A673 (cell line): ENCODE results near the gene N4BP3. TPM values are rescaled to one million over a fixed set of nuclear protein-coding genes. Genes with fewer than 3 reads are reported as not detected.

ENCODE experiments used
- BruUV-seq: library from RNA; stranded (reverse); fragments of 400-500 nt; replicated peaks from 2 replicates; lab custom pipeline; 2021; lab: Mats Ljungman, UMichigan
- CTCF ChIA-PET: fragments of 300-600 bp; sonication (Branson Sonifier 250); formaldehyde crosslinking; loops from one replicate; lab custom pipeline; 2022; ENCODE audit warnings: antibody characterized with exemption; lab: Charles Lee
- POLR2A ChIA-PET: fragments of 300-600 bp; sonication (Branson Sonifier 250); formaldehyde crosslinking; loops from one replicate; lab custom pipeline; 2022; ENCODE audit warnings: antibody characterized with exemption; ENCODE audit not compliant: low non-redundant PET; lab: Charles Lee
- DNase-seq: peaks from one replicate; pipeline ENCODE4 v3.0.0-alpha.2; 2015; ENCODE audit warnings: low spot score
- H3K27ac ChIP-seq: fragments of 200-600 bp; sonication (generic); 2 replicates; pipeline ENCODE4 v1.5.1; 2016; ENCODE audit warnings: mixed run types, low read depth, mild to moderate bottlenecking, mixed read lengths, antibody characterized with exemption, low read length; ENCODE audit not compliant: poor library complexity, severe bottlenecking
- H3K27me3 ChIP-seq: fragments of 200-600 bp; sonication (generic); replicated peaks from 2 replicates; pipeline ENCODE4 v1.6.1; 2017; ENCODE audit warnings: mixed run types, low read depth, mild to moderate bottlenecking, mixed read lengths, antibody characterized with exemption, low read length; ENCODE audit not compliant: insufficient read depth, poor library complexity
- H3K36me3 ChIP-seq: fragments of 200-600 bp; sonication (generic); 2 replicates; pipeline ENCODE4 v1.6.1; 2016; ENCODE audit warnings: mixed run types, mild to moderate bottlenecking, mixed read lengths, antibody characterized with exemption, low read length; ENCODE audit not compliant: insufficient read depth, poor library complexity, severe bottlenecking
- H3K4me1 ChIP-seq: fragments of 200-600 bp; sonication (generic); 2 replicates; pipeline ENCODE4 v1.6.1; 2017; ENCODE audit warnings: mixed run types, mild to moderate bottlenecking, mixed read lengths, antibody characterized with exemption, low read length; ENCODE audit not compliant: insufficient read depth, poor library complexity, severe bottlenecking
- H3K4me3 ChIP-seq: fragments of 200-600 bp; sonication (generic); 2 replicates; pipeline ENCODE4 v1.5.1; 2016; ENCODE audit warnings: low read depth, mixed run types, mild to moderate bottlenecking, mixed read lengths, low read length; ENCODE audit not compliant: poor library complexity, severe bottlenecking
- H3K9me3 ChIP-seq: fragments of 200-600 bp; sonication (generic); 2 replicates; pipeline ENCODE4 v1.6.1; 2016; ENCODE audit warnings: mixed run types, low read depth, mild to moderate bottlenecking, mixed read lengths, antibody characterized with exemption, low read length; ENCODE audit not compliant: poor library complexity, severe bottlenecking
- EZH2 ChIP-seq: fragments of 200-600 bp; sonication (generic); IDR thresholded peaks from 2 replicates; pipeline ENCODE4 v1.6.1; 2017; ENCODE audit warnings: borderline replicate concordance, low read depth, mild to moderate bottlenecking, mixed read lengths, antibody characterized with exemption, low read length; ENCODE audit not compliant: poor library complexity, severe bottlenecking
- intact Hi-C: fragments of 100-400 bp; cut with micrococcal nuclease; formaldehyde crosslinking; loops from one replicate; pipeline ENCODE4 v1.10.0; 2022; ENCODE audit not compliant: unreplicated experiment
- total RNA-seq: library from RNA; stranded (reverse); gene quantifications from 2 replicates; pipeline ENCODE4 v1.2.3, GENCODE V29; 2021
- TF ChIP-seq, protein P1 (sequence below): fragments of 300-800, 200-600 bp; sonication (generic); conservative IDR thresholded peaks from 2 replicates; pipeline ENCODE4 v1.5.1; 2017; ENCODE audit warnings: low read depth, mild to moderate bottlenecking, antibody characterized with exemption, low read length, moderate library complexity, mixed read lengths

The N4BP3 gene
- total RNA-seq, 1 experiment from 2014 or later: 0.73 TPM

DNA sequence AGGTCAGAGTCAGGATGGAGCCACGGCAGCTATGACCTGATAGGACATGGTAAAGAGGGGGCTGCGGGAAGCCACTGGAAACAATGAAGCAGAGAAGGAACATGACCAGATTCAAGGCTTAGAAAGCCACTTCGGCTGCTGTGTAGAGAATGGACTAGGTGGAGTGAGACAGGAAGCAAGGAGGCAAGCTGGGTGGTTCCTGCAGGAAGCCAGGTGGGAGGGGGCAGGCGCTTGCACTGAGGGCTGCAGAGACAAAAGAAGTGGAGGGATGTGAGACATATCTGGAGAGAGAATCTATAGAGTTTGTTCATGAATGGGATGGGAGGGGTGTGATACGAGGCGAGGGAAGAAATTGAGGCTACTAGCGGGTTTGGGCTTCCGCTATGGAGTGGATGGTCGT, 19.0 kb upstream of the N4BP3 start:
- Histone ChIP-seq H3K27me3 (no peaks in the 10 kb centered on the region), H3K36me3 (no peaks in the 10 kb centered on the region), H3K4me1 (no peaks in the 10 kb centered on the region), H3K27ac (no peak overlapping the region), H3K4me3 (no peak overlapping the region), H3K9me3 (no peaks in the 10 kb centered on the region)
- ChIA-PET POLR2A (no interaction called here), CTCF (no interaction called here)
- intact Hi-C loops: no loop called here
- BruUV-seq: no TSS peak
- no peak for DNase-seq
- TF ChIP-seq, protein P1, sequence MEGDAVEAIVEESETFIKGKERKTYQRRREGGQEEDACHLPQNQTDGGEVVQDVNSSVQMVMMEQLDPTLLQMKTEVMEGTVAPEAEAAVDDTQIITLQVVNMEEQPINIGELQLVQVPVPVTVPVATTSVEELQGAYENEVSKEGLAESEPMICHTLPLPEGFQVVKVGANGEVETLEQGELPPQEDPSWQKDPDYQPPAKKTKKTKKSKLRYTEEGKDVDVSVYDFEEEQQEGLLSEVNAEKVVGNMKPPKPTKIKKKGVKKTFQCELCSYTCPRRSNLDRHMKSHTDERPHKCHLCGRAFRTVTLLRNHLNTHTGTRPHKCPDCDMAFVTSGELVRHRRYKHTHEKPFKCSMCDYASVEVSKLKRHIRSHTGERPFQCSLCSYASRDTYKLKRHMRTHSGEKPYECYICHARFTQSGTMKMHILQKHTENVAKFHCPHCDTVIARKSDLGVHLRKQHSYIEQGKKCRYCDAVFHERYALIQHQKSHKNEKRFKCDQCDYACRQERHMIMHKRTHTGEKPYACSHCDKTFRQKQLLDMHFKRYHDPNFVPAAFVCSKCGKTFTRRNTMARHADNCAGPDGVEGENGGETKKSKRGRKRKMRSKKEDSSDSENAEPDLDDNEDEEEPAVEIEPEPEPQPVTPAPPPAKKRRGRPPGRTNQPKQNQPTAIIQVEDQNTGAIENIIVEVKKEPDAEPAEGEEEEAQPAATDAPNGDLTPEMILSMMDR: no peak
- no peak for TF ChIP-seq EZH2

DNA sequence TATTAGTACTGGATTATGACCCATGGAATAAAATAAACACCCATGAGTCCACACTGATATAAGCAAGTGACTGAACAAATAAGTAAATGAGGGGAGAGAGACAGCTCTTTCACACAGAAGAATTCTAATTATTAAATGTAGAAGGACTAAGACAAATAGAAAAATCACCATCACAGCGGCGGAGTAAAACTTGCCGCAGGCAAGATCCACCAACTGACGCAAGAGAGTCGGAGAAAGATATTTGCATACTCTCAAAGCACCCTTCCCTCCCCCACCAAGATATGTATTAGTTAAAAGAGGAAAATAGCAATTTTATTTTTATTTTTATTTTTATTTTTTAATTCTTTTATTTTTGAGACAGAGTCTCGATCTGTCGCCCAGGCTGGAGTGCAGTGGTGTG, 14.6 kb upstream of the N4BP3 start:
- intact Hi-C loops: no loop called here
- Histone ChIP-seq H3K27ac (no peak overlapping the region), H3K36me3 (no peaks in the 10 kb centered on the region), H3K27me3 (no peaks in the 10 kb centered on the region), H3K9me3 (no peaks in the 10 kb centered on the region), H3K4me3 (no peak overlapping the region), H3K4me1 (no peaks in the 10 kb centered on the region)
- TF ChIP-seq EZH2: no peak
- TF ChIP-seq, protein P1: no peak
- BruUV-seq: no TSS peak
- no peak for DNase-seq
- POLR2A ChIA-PET: no interaction called here
- CTCF ChIA-PET: no interaction called here

DNA sequence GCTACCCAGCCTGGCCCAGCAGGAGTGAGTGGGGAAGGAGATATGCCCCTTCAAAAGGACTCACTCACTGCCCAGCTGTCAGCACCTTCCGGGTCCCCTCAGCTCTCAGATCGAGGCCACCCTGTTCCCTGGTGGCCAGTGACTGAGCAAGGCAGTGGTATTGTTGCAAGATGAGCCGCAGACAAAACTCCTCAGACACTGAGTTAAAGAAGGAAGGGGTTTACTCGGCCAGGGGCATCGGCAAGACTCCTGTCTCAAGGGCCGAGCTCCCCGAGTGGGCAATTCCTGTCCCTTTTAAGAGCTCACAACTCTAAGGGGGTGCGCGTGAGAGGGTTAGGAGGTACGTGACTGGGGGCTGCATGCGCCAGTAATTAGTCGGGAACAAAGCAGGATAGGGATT, 9.7 kb upstream of the N4BP3 start:
- no peak for TF ChIP-seq EZH2
- TF ChIP-seq, protein P1: no peak
- intact Hi-C loops: no loop called here
- ChIA-PET POLR2A (no interaction called here), CTCF (no interaction called here)
- Histone ChIP-seq H3K27ac (no peak overlapping the region), H3K36me3 (no peaks in the 10 kb centered on the region), H3K27me3 (no peaks in the 10 kb centered on the region), H3K9me3 (no peaks in the 10 kb centered on the region), H3K4me1 (no peaks in the 10 kb centered on the region), H3K4me3 (no peak overlapping the region)
- DNase-seq: no peak
- BruUV-seq: no TSS peak
